GM12878 (cell line): ENCODE measurements around the gene SV2B. TPM values are rescaled to one million over a fixed set of nuclear protein-coding genes. Genes with fewer than 3 reads are reported as not detected.

Source experiments
- ATAC-seq: fragments of 200-7000 bp; cut with Tn5 transposase; 3 replicates; pipeline ENCODE4 v1.9.1; 2020; ENCODE audit warnings: mild to moderate bottlenecking, moderate library complexity
- BruUV-seq: library from RNA; stranded (reverse); fragments of 400-500 nt; replicated peaks from 2 replicates; lab custom pipeline; 2021; lab: Mats Ljungman, UMichigan
- CTCF ChIA-PET: fragments of 300-600 bp; sonication (Branson Sonifier 250); formaldehyde crosslinking; extraction: SDS; loops from one replicate; lab custom pipeline; 2021; ENCODE audit warnings: inconsistent platforms; lab: Yijun Ruan, JAX
- POLR2A ChIA-PET: fragments of 350-600 bp; formaldehyde crosslinking; extraction: SDS; loops from one replicate; lab custom pipeline; 2021; ENCODE audit warnings: inconsistent platforms; lab: Charles Lee
- RAD21 ChIA-PET: fragments of 300-600 bp; sonication (Branson Sonifier 250); formaldehyde crosslinking; loops from one replicate; lab custom pipeline; 2023; ENCODE audit warnings: antibody characterized with exemption; ENCODE audit not compliant: unreplicated experiment; lab: Charles Lee
- SMC1A ChIA-PET: fragments of 300-600 bp; sonication (Branson Sonifier 250); formaldehyde crosslinking; loops from one replicate; lab custom pipeline; 2023; ENCODE audit not compliant: unreplicated experiment, uncharacterized antibody; lab: Charles Lee
- DNase-seq: peaks from one replicate; pipeline ENCODE4 v3.0.0-alpha.2; 2011; ENCODE audit warnings: low read depth, low spot score
- FAIRE-seq: peaks from 3 replicates; lab custom pipeline; 2011; peaks lifted over from hg19 to GRCh38; lab: Jason Lieb, UNC
- H2AFZ ChIP-seq: 2 replicates; pipeline ENCODE4 v1.6.0; 2011; ENCODE audit warnings: low read depth, low read length, control low read depth; ENCODE audit not compliant: control insufficient read depth
- H3K27ac ChIP-seq: 2 replicates; pipeline ENCODE4 v1.5.1; 2011; ENCODE audit warnings: control low read depth; ENCODE audit not compliant: control insufficient read depth, insufficient read depth
- H3K27me3 ChIP-seq, 2 experiments: replicated peaks in 1 of 2; 2 replicates each; pipeline versions ENCODE4 v1.6.0 to v1.6.1; 2011; ENCODE audit warnings: low read length in 1 of 2; ENCODE audit not compliant: control insufficient read depth in 2 of 2, insufficient read depth in 2 of 2
- H3K36me3 ChIP-seq, 2 experiments: 2 replicates each; pipeline ENCODE4 v1.5.1; 2011; ENCODE audit warnings: low read length in 1 of 2; ENCODE audit not compliant: control insufficient read depth in 2 of 2, insufficient read depth in 2 of 2
- H3K4me1 ChIP-seq: 2 replicates; pipeline ENCODE4 v1.6.1; 2011; ENCODE audit warnings: mild to moderate bottlenecking, low read length, moderate library complexity, mixed read lengths; ENCODE audit not compliant: control insufficient read depth, insufficient read depth
- H3K4me2 ChIP-seq: 2 replicates; pipeline ENCODE4 v1.6.0; 2011; ENCODE audit warnings: control low read depth; ENCODE audit not compliant: control insufficient read depth, insufficient read depth
- H3K4me3 ChIP-seq: fragments of 200-600 bp; sonication (generic); 2 replicates; pipeline ENCODE4 v1.5.1; 2016
- H3K79me2 ChIP-seq: 2 replicates; pipeline ENCODE4 v1.6.0; 2011; ENCODE audit warnings: low read length; ENCODE audit not compliant: control insufficient read depth, insufficient read depth
- H3K9ac ChIP-seq: 2 replicates; pipeline ENCODE4 v1.8.0; 2011; ENCODE audit warnings: low read length, control low read depth, mixed read lengths; ENCODE audit not compliant: control insufficient read depth, insufficient read depth
- H3K9me3 ChIP-seq: replicated peaks from 3 replicates; pipeline ENCODE4 v1.5.1; 2011; ENCODE audit warnings: mild to moderate bottlenecking, low read length; ENCODE audit not compliant: control insufficient read depth, insufficient read depth
- H4K20me1 ChIP-seq: 2 replicates; pipeline ENCODE4 v1.6.0; 2011; ENCODE audit not compliant: control insufficient read depth, insufficient read depth
- BACH1 ChIP-seq: fragments of 450-650 bp; IDR thresholded peaks from 2 replicates; pipeline ENCODE4 v1.6.1; 2017; ENCODE audit warnings: mild to moderate bottlenecking, borderline replicate concordance
- MYC ChIP-seq: IDR thresholded peaks from 2 replicates; pipeline ENCODE4 v1.6.1; 2011; ENCODE audit warnings: mild to moderate bottlenecking, low read length, moderate library complexity, inconsistent platforms; ENCODE audit not compliant: insufficient read depth, insufficient replicate concordance, insufficient read length, severe bottlenecking
- NFYA ChIP-seq: IDR thresholded peaks from 2 replicates; pipeline ENCODE4 v1.6.1; 2011; ENCODE audit warnings: low read depth, mild to moderate bottlenecking, low read length, improper control_type of control experiment, borderline replicate concordance
- PAX5 ChIP-seq: IDR thresholded peaks from 2 replicates; pipeline ENCODE4 v1.6.1; 2011; ENCODE audit warnings: low read depth, low read length, borderline replicate concordance
- SIX5 ChIP-seq: IDR thresholded peaks from 2 replicates; pipeline ENCODE4 v1.6.1; 2011; ENCODE audit warnings: mild to moderate bottlenecking, low read depth, low read length, moderate library complexity; ENCODE audit not compliant: severe bottlenecking
- SREBF1 ChIP-seq: IDR thresholded peaks from 2 replicates; pipeline ENCODE4 v1.6.1; 2012; ENCODE audit warnings: mild to moderate bottlenecking, low read length
- TARDBP ChIP-seq: IDR thresholded peaks from 2 replicates; pipeline ENCODE4 v1.6.1; 2016; ENCODE audit warnings: borderline replicate concordance
- ZNF217 ChIP-seq: fragments of 450-650 bp; IDR thresholded peaks from 2 replicates; pipeline ENCODE4 v1.6.1; 2017; ENCODE audit warnings: antibody characterized with exemption, mild to moderate bottlenecking
- WGBS: methylation state at CpG from one replicate; pipeline ENCODE4 v1.1.6; 2016; ENCODE audit warnings: low lambda C conversion rate; ENCODE audit not compliant: insufficient replicate concordance, insufficient coverage; ENCODE audit errors: missing lambda C conversion rate; 5-methylcytosine and 5-hydroxymethylcytosine counted together
- in situ Hi-C: fragments of 300-500 bp; cut with MboI; formaldehyde crosslinking; loops from 9 replicates; pipeline ENCODE4 v1.14.3; 2018; ENCODE audit warnings: mixed read lengths
- intact Hi-C: fragments of 100-400 bp; cut with micrococcal nuclease; formaldehyde crosslinking; loops from one replicate; pipeline ENCODE4 v1.14.2; 2022; ENCODE audit not compliant: unreplicated experiment
- polyA plus RNA-seq, 11 experiments: library from polyadenylated mRNA; depleted of rRNA in 4 of 11; unstranded in 6 of 11; stranded (reverse) in 5 of 11; fragments of >200 nt; fragmentation: Nextera tagmentation in 4 of 11; fragmentation: Illumina TruSeq in 1 of 11; extraction: Ambion mirVana in 4 of 11; extraction: Trizol in 1 of 11; gene quantifications; 1 replicate in 1 of 11; 2 replicates in 10 of 11; pipeline versions ENCODE4 v1.2.1 to v1.2.3, GENCODE V29; 2011 to 2016; ENCODE audit warnings: inconsistent platforms in 2 of 11, missing spikeins in 2 of 11, low read depth in 1 of 11
- total RNA-seq, 4 experiments: library from RNA; depleted of rRNA in 3 of 4; stranded (reverse); fragments of >200 nt in 3 of 4; fragmentation: Illumina TruSeq in 1 of 4; extraction: Trizol in 1 of 4; gene quantifications; 2 replicates each; pipeline versions ENCODE4 v1.2.1 to v1.2.3, GENCODE V29; 2013 to 2021
- TF ChIP-seq, protein P1 (sequence below): IDR thresholded peaks from 2 replicates; pipeline ENCODE4 v1.6.1; 2012; ENCODE audit warnings: mild to moderate bottlenecking, low read depth, low read length
- TF ChIP-seq, protein P2 (sequence below): fragments of 150-350 bp; IDR thresholded peaks from 2 replicates; pipeline ENCODE4 v1.6.1; 2014; ENCODE audit warnings: mild to moderate bottlenecking, low read depth, low read length
- TF ChIP-seq, protein P3 (sequence below): fragments of 450-650 bp; IDR thresholded peaks from 2 replicates; pipeline ENCODE4 v1.6.1; 2017; ENCODE audit warnings: low read depth, mild to moderate bottlenecking, moderate library complexity

SV2B gene
- total and polyA plus RNA-seq, 10 of the 15 experiments (the other 5 are each of a cell fraction or from before 2014, with no cell fraction given), result 0.03 to 1.7 (median 1.3) TPM

DNA sequence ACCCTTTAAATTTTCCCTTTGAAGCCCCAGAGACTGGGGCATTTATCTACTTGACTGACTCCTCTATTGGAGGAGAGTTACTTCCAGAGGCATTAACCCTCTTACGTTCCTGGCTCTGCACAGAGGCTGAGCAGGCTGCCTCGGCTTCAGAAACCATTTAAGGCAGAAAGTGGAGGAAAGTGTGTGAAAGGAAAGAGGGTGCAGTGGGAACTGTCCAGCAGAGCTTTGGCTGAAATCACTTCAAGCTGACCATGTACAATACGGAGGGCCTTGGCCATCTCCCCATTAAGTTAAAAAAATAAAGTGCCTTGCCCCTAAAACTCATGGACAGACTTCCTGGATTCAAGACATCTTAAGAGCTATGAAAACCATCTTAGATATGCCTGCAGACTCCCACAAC is 238.7 kb downstream of the SV2B start:
- H3K4me2 ChIP-seq, result no peak overlapping the region
- H3K9ac ChIP-seq, result no peak overlapping the region
- no peak for TF ChIP-seq SREBF1
- TF ChIP-seq, protein P1, sequence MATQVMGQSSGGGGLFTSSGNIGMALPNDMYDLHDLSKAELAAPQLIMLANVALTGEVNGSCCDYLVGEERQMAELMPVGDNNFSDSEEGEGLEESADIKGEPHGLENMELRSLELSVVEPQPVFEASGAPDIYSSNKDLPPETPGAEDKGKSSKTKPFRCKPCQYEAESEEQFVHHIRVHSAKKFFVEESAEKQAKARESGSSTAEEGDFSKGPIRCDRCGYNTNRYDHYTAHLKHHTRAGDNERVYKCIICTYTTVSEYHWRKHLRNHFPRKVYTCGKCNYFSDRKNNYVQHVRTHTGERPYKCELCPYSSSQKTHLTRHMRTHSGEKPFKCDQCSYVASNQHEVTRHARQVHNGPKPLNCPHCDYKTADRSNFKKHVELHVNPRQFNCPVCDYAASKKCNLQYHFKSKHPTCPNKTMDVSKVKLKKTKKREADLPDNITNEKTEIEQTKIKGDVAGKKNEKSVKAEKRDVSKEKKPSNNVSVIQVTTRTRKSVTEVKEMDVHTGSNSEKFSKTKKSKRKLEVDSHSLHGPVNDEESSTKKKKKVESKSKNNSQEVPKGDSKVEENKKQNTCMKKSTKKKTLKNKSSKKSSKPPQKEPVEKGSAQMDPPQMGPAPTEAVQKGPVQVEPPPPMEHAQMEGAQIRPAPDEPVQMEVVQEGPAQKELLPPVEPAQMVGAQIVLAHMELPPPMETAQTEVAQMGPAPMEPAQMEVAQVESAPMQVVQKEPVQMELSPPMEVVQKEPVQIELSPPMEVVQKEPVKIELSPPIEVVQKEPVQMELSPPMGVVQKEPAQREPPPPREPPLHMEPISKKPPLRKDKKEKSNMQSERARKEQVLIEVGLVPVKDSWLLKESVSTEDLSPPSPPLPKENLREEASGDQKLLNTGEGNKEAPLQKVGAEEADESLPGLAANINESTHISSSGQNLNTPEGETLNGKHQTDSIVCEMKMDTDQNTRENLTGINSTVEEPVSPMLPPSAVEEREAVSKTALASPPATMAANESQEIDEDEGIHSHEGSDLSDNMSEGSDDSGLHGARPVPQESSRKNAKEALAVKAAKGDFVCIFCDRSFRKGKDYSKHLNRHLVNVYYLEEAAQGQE, result peak; percentile 84
- H3K36me3 ChIP-seq, result no peaks in the 10 kb centered on the region
- H3K27me3 ChIP-seq, result no peaks in the 10 kb centered on the region
- no peak overlapping the region for H3K27ac ChIP-seq
- H3K4me3 ChIP-seq, result no peak overlapping the region
- in situ Hi-C loops (no loop called here), intact Hi-C loops (no loop called here)
- H3K9me3 ChIP-seq, result no peaks in the 10 kb centered on the region
- ATAC-seq (no peak), DNase-seq (no peak), FAIRE-seq (no peak)
- H2AFZ ChIP-seq, result no peak overlapping the region
- no peaks in the 10 kb centered on the region for H4K20me1 ChIP-seq
- POLR2A ChIA-PET, result interaction anchor here (0.6 kb wide), 1 partner anchor 66 kb away, joined by 5 read pairs; no protein-coding TSS in a partner anchor
- 11% methylated on average over 3 of the region's 3 CpGs for WGBS
- no peaks in the 10 kb centered on the region for H3K4me1 ChIP-seq
- no TSS peak for BruUV-seq
- RAD21 ChIA-PET, result no interaction called here
- H3K79me2 ChIP-seq, result no peaks in the 10 kb centered on the region
- CTCF ChIA-PET, result no interaction called here
- SMC1A ChIA-PET, result interaction anchor here (1.0 kb wide), 1 partner anchor 13 kb away, joined by 4 read pairs; no protein-coding TSS in a partner anchor

DNA sequence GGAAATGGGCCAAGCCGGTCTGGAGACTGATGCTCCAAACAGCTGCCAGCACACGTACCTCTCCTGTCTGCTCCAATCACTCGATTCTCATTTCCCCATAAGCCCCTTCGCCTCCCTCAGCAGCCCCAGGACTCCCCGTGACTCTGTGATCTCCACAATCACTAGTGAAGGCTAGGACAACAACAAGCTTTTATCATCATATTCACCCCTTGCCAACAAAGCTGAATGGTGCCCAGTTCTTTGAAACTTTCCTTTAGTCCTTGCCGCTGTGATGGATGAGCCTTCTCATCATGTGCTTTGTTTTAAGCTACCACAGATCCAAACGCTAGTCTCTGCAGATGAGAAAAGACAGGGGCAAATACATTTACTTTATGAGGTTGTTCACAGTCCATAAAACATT is 242.0 kb downstream of the SV2B start:
- ChIA-PET SMC1A (interaction anchor here (0.6 kb wide), 1 partner anchor 39 kb away, joined by 4 read pairs; no protein-coding TSS in a partner anchor), CTCF (interaction anchor here (1.3 kb wide), 1 partner anchor 10 kb away, joined by 3 read pairs; no protein-coding TSS in a partner anchor), POLR2A (no interaction called here), RAD21 (no interaction called here)
- H3K4me1 ChIP-seq, result no peaks in the 10 kb centered on the region
- H3K79me2 ChIP-seq, result no peaks in the 10 kb centered on the region
- DNase-seq (no peak), FAIRE-seq (no peak), ATAC-seq (no peak)
- WGBS, result 27% methylated on average over 7 of the region's 7 CpGs
- H3K9ac ChIP-seq, result no peak overlapping the region
- H4K20me1 ChIP-seq, result no peaks in the 10 kb centered on the region
- no peak overlapping the region for H3K4me3 ChIP-seq
- H3K27ac ChIP-seq, result no peak overlapping the region
- no peak overlapping the region for H2AFZ ChIP-seq
- no peak overlapping the region for H3K4me2 ChIP-seq
- no peaks in the 10 kb centered on the region for H3K36me3 ChIP-seq
- in situ Hi-C loops (no loop called here), intact Hi-C loops (no loop called here)
- no peaks in the 10 kb centered on the region for H3K9me3 ChIP-seq
- TF ChIP-seq BACH1 (no peak), TARDBP (no peak), ZNF217 (no peak), NFYA (no peak), PAX5 (no peak), MYC (no peak), SIX5 (no peak)
- TF ChIP-seq, protein P2, sequence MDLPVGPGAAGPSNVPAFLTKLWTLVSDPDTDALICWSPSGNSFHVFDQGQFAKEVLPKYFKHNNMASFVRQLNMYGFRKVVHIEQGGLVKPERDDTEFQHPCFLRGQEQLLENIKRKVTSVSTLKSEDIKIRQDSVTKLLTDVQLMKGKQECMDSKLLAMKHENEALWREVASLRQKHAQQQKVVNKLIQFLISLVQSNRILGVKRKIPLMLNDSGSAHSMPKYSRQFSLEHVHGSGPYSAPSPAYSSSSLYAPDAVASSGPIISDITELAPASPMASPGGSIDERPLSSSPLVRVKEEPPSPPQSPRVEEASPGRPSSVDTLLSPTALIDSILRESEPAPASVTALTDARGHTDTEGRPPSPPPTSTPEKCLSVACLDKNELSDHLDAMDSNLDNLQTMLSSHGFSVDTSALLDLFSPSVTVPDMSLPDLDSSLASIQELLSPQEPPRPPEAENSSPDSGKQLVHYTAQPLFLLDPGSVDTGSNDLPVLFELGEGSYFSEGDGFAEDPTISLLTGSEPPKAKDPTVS, result no peak
- TF ChIP-seq, protein P3, sequence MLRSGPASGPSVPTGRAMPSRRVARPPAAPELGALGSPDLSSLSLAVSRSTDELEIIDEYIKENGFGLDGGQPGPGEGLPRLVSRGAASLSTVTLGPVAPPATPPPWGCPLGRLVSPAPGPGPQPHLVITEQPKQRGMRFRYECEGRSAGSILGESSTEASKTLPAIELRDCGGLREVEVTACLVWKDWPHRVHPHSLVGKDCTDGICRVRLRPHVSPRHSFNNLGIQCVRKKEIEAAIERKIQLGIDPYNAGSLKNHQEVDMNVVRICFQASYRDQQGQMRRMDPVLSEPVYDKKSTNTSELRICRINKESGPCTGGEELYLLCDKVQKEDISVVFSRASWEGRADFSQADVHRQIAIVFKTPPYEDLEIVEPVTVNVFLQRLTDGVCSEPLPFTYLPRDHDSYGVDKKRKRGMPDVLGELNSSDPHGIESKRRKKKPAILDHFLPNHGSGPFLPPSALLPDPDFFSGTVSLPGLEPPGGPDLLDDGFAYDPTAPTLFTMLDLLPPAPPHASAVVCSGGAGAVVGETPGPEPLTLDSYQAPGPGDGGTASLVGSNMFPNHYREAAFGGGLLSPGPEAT, result no peak
- no peaks in the 10 kb centered on the region for H3K27me3 ChIP-seq
- no TSS peak for BruUV-seq
